ENCODE measurements around the gene PAWR. TPM values are rescaled to one million over a fixed set of nuclear protein-coding genes. Genes with fewer than 3 reads are reported as not detected.
"Not testable (repeated sequence)": the region's sequence is repeated elsewhere in the genome, so short reads cannot be mapped to it uniquely, and the experiment has no call there.

The PAWR gene
- total and polyA plus RNA-seq, 2 donors (not counting 1 experiment from before 2014, with no cell fraction given) = 6.5 to 16.0 TPM

DNA sequence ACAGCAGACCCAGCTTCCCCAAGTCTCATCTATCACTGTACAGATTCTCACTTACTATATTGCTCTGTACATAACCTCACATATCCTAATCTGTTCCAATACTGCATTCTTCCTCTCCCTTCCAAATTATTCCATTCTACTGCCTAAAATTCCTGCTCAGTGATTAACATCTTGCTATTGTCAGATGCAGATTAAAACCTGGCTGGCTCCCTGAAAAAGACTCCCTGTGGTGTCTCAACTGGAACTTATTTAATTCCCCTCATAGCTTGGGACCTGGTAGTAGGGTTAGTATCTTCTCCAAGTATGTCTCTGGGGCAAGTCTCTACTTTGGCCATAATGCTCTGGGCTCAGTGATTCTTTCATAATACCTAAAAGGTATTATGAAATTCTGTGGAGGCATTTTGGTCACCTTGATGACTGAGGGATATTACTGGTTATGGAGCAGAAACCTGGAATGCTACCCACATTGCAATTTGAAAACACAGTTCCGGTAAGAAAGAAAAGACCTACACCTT, 55.8 kb downstream of the PAWR start:
- no peak overlapping the region for H3K27ac ChIP-seq (ENCODE audit: insufficient read depth, low read length)
- H3K9ac ChIP-seq (ENCODE audit: insufficient read depth, low read length) = no peak overlapping the region
- no peaks in the 10 kb centered on the region for H4K20me1 ChIP-seq (ENCODE audit: control insufficient read depth, extremely low read depth, insufficient read depth, low read length)
- no peaks in the 10 kb centered on the region for H3K79me2 ChIP-seq (ENCODE audit: control insufficient read depth, insufficient read depth, low read length)
- H3K27me3 ChIP-seq (ENCODE audit: control insufficient read depth, insufficient read depth, low read length) = no peaks in the 10 kb centered on the region
- no peaks in the 10 kb centered on the region for H3K9me3 ChIP-seq (ENCODE audit: control insufficient read depth, insufficient read depth, low read depth, low read length)
- TF ChIP-seq EZH2 (IDR thresholded peaks at IDR 0.05; ENCODE audit: low read length, missing control alignments) = no peak
- TF ChIP-seq, protein P1, sequence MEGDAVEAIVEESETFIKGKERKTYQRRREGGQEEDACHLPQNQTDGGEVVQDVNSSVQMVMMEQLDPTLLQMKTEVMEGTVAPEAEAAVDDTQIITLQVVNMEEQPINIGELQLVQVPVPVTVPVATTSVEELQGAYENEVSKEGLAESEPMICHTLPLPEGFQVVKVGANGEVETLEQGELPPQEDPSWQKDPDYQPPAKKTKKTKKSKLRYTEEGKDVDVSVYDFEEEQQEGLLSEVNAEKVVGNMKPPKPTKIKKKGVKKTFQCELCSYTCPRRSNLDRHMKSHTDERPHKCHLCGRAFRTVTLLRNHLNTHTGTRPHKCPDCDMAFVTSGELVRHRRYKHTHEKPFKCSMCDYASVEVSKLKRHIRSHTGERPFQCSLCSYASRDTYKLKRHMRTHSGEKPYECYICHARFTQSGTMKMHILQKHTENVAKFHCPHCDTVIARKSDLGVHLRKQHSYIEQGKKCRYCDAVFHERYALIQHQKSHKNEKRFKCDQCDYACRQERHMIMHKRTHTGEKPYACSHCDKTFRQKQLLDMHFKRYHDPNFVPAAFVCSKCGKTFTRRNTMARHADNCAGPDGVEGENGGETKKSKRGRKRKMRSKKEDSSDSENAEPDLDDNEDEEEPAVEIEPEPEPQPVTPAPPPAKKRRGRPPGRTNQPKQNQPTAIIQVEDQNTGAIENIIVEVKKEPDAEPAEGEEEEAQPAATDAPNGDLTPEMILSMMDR (conservative IDR thresholded peaks at IDR 0.05 in 1 of 2, IDR thresholded peaks at IDR 0.05 in 1 of 2; ENCODE audit: low read depth in 1 of 2, low read length in 2 of 2) = no peak
- DNase-seq (ENCODE audit: low read depth in 2 of 2) = peak in 1 of 2 donors; percentile 84
- no peak overlapping the region for H2AFZ ChIP-seq (ENCODE audit: low read length)
- H3K4me2 ChIP-seq (ENCODE audit: extremely low read depth, insufficient read depth, low read length) = no peak overlapping the region
- H3K4me3 ChIP-seq (replicated peaks in 1 of 4; ENCODE audit: control extremely low read depth in 1 of 4, insufficient read depth in 1 of 4, low read depth in 3 of 4, low read length in 4 of 4) = no peak overlapping the region
- no peaks in the 10 kb centered on the region for H3K36me3 ChIP-seq (ENCODE audit: control insufficient read depth, insufficient read depth, low read length)
- H3K4me1 ChIP-seq (ENCODE audit: control insufficient read depth, extremely low read depth, insufficient read depth, low read length) = no peaks in the 10 kb centered on the region

DNA sequence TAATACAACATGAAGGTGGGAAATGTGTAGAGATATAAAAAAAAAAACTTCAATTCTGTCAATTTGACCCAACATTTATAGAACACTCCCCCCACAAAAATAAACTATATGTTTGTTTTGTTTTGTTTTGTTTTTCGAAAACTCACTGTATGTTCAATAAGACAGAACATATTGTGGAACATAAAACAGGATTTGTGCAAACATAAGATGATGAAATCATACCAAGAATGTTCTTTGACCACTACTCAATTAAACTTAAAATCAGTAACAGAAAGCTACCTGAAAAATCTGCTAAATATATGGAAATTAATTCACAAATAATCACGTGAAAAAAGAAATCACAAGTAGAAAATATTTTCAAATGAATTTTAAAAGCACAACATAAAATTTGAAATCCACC, 61.2 kb downstream of the PAWR start:
- no peak overlapping the region for H3K4me2 ChIP-seq (ENCODE audit: extremely low read depth, insufficient read depth, low read length)
- no peak overlapping the region for H3K4me3 ChIP-seq (replicated peaks in 1 of 4; ENCODE audit: control extremely low read depth in 1 of 4, insufficient read depth in 1 of 4, low read depth in 3 of 4, low read length in 4 of 4)
- H3K9me3 ChIP-seq (ENCODE audit: control insufficient read depth, insufficient read depth, low read depth, low read length) = no peaks in the 10 kb centered on the region
- no peaks in the 10 kb centered on the region for H3K36me3 ChIP-seq (ENCODE audit: control insufficient read depth, insufficient read depth, low read length)
- no peak overlapping the region for H2AFZ ChIP-seq (ENCODE audit: low read length)
- H4K20me1 ChIP-seq (ENCODE audit: control insufficient read depth, extremely low read depth, insufficient read depth, low read length) = no peaks in the 10 kb centered on the region
- no peak for TF ChIP-seq EZH2 (IDR thresholded peaks at IDR 0.05; ENCODE audit: low read length, missing control alignments)
- TF ChIP-seq, protein P1 (conservative IDR thresholded peaks at IDR 0.05 in 1 of 2, IDR thresholded peaks at IDR 0.05 in 1 of 2; ENCODE audit: low read depth in 1 of 2, low read length in 2 of 2) = no peak
- no peaks in the 10 kb centered on the region for H3K27me3 ChIP-seq (ENCODE audit: control insufficient read depth, insufficient read depth, low read length)
- no peak overlapping the region for H3K9ac ChIP-seq (ENCODE audit: insufficient read depth, low read length)
- no peak for DNase-seq (ENCODE audit: low read depth in 2 of 2)
- H3K27ac ChIP-seq (ENCODE audit: insufficient read depth, low read length) = no peak overlapping the region
- H3K4me1 ChIP-seq (ENCODE audit: control insufficient read depth, extremely low read depth, insufficient read depth, low read length) = no peaks in the 10 kb centered on the region
- H3K79me2 ChIP-seq (ENCODE audit: control insufficient read depth, insufficient read depth, low read length) = no peaks in the 10 kb centered on the region

DNA sequence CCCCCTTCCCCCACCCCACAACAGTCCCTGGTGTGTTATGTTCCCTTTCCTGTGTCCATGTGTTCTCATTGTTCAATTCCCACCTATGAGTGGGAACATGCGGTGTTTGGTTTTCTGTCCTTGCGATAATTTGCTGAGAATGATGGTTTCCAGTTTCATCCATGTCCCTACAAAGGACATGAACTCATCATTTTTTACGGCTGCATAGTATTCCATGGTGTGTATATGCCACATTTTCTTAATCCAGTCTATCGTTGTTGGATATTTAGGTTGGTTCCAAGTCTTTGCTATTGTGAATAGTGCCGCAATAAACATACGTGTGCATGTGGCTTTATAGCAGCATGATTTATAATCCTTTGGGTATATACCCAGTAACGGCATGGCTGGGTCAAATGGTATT, 64.0 kb downstream of the PAWR start:
- not testable (repeated sequence) for H4K20me1 ChIP-seq (ENCODE audit: control insufficient read depth, extremely low read depth, insufficient read depth, low read length); H3K79me2 ChIP-seq (ENCODE audit: control insufficient read depth, insufficient read depth, low read length); H3K27me3 ChIP-seq (ENCODE audit: control insufficient read depth, insufficient read depth, low read length); H3K9me3 ChIP-seq (ENCODE audit: control insufficient read depth, insufficient read depth, low read depth, low read length); DNase-seq (ENCODE audit: low read depth in 2 of 2); H3K27ac ChIP-seq (ENCODE audit: insufficient read depth, low read length); H3K4me3 ChIP-seq (replicated peaks in 1 of 4; ENCODE audit: control extremely low read depth in 1 of 4, insufficient read depth in 1 of 4, low read depth in 3 of 4, low read length in 4 of 4); H2AFZ ChIP-seq (ENCODE audit: low read length); H3K36me3 ChIP-seq (ENCODE audit: control insufficient read depth, insufficient read depth, low read length); H3K9ac ChIP-seq (ENCODE audit: insufficient read depth, low read length); H3K4me2 ChIP-seq (ENCODE audit: extremely low read depth, insufficient read depth, low read length); H3K4me1 ChIP-seq (ENCODE audit: control insufficient read depth, extremely low read depth, insufficient read depth, low read length)

Data from fibroblast of lung (primary cell).